Astrocyte of the spinal cord (primary cell): ENCODE results near the gene GALNT14.

Experiments
- DNase-seq: peaks from one replicate; pipeline ENCODE4 v3.0.0; 2011; ENCODE audit warnings: low read depth, low spot score
- H3K4me3 ChIP-seq: 2 replicates; pipeline ENCODE4 v1.5.1; 2011; ENCODE audit warnings: low read depth, mild to moderate bottlenecking, low read length, moderate library complexity
- in situ Hi-C: cut with HindIII; loops from 2 replicates; pipeline ENCODE4 v1.10.0; 2017; ENCODE audit warnings: low sequenced_read_pairs
- TF ChIP-seq, protein P1 (sequence below): IDR thresholded peaks from 2 replicates; pipeline ENCODE4 v1.5.1; 2012; ENCODE audit warnings: low read depth, mild to moderate bottlenecking, low read length, inconsistent platforms

GALNT14 gene

DNA sequence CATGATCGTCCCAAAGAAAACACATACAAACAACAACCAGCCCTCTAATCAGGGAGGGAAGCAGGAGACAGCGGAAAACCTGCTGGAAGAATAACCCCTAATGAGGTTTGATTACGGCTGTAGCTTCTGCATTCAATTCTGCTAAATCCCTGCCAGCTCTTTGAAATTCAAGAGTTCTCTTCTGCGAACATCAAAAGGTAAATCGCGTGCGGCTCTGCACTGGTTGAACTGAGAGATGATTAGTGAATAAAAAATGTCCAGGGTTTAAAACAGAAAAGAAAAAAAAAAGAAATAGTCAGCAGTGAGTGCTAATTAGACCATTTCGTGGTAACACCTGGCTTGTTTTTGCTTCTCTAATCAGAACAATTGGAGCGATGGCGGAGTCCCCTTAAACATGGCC lies 178.0 kb downstream of the GALNT14 start:
- DNase-seq, result no peak
- no peak overlapping the region for H3K4me3 ChIP-seq
- in situ Hi-C loops, result no loop called here
- TF ChIP-seq, protein P1, sequence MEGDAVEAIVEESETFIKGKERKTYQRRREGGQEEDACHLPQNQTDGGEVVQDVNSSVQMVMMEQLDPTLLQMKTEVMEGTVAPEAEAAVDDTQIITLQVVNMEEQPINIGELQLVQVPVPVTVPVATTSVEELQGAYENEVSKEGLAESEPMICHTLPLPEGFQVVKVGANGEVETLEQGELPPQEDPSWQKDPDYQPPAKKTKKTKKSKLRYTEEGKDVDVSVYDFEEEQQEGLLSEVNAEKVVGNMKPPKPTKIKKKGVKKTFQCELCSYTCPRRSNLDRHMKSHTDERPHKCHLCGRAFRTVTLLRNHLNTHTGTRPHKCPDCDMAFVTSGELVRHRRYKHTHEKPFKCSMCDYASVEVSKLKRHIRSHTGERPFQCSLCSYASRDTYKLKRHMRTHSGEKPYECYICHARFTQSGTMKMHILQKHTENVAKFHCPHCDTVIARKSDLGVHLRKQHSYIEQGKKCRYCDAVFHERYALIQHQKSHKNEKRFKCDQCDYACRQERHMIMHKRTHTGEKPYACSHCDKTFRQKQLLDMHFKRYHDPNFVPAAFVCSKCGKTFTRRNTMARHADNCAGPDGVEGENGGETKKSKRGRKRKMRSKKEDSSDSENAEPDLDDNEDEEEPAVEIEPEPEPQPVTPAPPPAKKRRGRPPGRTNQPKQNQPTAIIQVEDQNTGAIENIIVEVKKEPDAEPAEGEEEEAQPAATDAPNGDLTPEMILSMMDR, result no peak

DNA sequence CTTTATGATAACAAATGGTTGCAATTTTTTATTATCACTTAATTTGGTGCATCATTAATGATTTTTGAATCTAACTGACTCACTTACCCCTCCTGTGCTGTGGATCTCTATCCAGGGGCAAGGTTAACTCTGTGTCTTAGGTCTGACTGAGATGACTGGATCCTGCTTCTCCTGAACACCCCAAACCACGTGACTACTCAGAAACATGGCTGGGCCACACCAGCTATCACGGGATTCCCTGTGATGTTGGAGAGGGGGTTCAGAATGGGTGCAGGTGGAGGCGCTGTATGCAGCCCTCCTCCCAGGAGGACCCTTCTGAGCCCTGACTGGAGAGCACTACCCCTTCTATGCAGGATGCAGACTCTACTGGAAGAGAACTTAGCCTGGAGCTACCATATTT lies 178.6 kb downstream of the GALNT14 start:
- DNase-seq, result no peak
- in situ Hi-C loops, result no loop called here
- H3K4me3 ChIP-seq, result no peak overlapping the region
- TF ChIP-seq, protein P1, result no peak

DNA sequence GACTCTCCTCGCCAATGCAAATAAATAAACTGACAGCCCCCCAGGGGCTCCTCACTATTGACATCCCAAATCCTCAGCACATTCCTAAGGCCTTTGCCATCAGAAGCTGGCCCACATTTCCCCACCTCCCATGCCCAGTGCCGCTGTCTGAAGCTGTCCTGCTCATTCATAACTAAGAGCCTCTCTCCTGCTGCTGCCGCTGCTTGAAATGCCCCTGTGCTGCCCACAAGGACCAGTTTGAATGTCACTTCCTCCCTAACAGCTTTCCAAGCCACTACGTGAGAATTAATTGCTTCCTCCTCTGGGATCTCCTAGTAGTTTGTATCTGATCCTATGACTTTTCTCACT lies 179.3 kb downstream of the GALNT14 start:
- TF ChIP-seq, protein P1, result no peak
- DNase-seq, result no peak
- H3K4me3 ChIP-seq, result no peak overlapping the region
- in situ Hi-C loops, result no loop called here

GRCh38 chr2:30958193-30958917 lies 179.9 kb downstream of the GALNT14 start:
- H3K4me3 ChIP-seq, result no peak overlapping the region
- in situ Hi-C loops, result no loop called here
- DNase-seq, result no peak
- TF ChIP-seq, protein P1, result no peak

- in situ Hi-C loops, result no loop called here
- no peak overlapping the region for H3K4me3 ChIP-seq
- TF ChIP-seq, protein P1, result no peak
- DNase-seq, result no peak
Measured at GRCh38 chr2:30957591-30957990, 180.6 kb downstream of the GALNT14 start.

GRCh38 chr2:30956995-30957394 lies 181.2 kb downstream of the GALNT14 start:
- in situ Hi-C loops, result no loop called here
- no peak for DNase-seq
- TF ChIP-seq, protein P1, result no peak
- H3K4me3 ChIP-seq, result no peak overlapping the region
